T-helper 2 cell treated with Interferon-gamma antibody and Interleukin-4, amounts not matched to agents 100 ng/mL and 5 ng/mL, for 36 hours (primary cell): ENCODE data around the gene CLDN2. TPM values are rescaled to one million over a fixed set of nuclear protein-coding genes. Genes with fewer than 3 reads are reported as not detected.

ENCODE experiments used
- intact Hi-C: fragments of 100-400 bp; cut with micrococcal nuclease; formaldehyde crosslinking; loops from one replicate; pipeline ENCODE4 v1.15.1; 2023
- total RNA-seq: library from RNA; stranded (reverse); gene quantifications from 2 replicates; pipeline ENCODE4 v1.2.3, GENCODE V29; 2022

Gene CLDN2
- total RNA-seq, 1 donor from 2014 or later: not detected

GRCh38 chrX:106917830-106918500 lies 2.2 kb upstream of the CLDN2 start:
- intact Hi-C loops: no loop called here

- intact Hi-C loops: no loop called here
These were observed 1.4 kb downstream of the CLDN2 start for GRCh38 chrX:106921637-106922036.

GRCh38 chrX:106927023-106927422 lies 6.8 kb downstream of the CLDN2 start:
- intact Hi-C loops: no loop called here

GRCh38 chrX:106927700-106928099 lies 7.5 kb downstream of the CLDN2 start:
- intact Hi-C loops: no loop called here

GRCh38 chrX:106928227-106928626 lies 8.0 kb downstream of the CLDN2 start:
- intact Hi-C loops: no loop called here

- intact Hi-C loops: no loop called here
These were observed 11.8 kb downstream of the CLDN2 start for GRCh38 chrX:106931831-106932491.

- intact Hi-C loops: no loop called here
These were observed 12.3 kb downstream of the CLDN2 start for GRCh38 chrX:106932492-106932923.

- intact Hi-C loops: no loop called here
These were observed 12.8 kb downstream of the CLDN2 start for GRCh38 chrX:106932960-106933537.

GRCh38 chrX:106933538-106933961 lies 13.3 kb downstream of the CLDN2 start:
- intact Hi-C loops: no loop called here

- intact Hi-C loops: no loop called here
These were observed 15.0 kb downstream of the CLDN2 start for GRCh38 chrX:106935175-106935574.

- intact Hi-C loops: no loop called here
These were observed 16.0 kb downstream of the CLDN2 start for GRCh38 chrX:106936246-106936645.

- intact Hi-C loops: no loop called here
These were observed 19.4 kb downstream of the CLDN2 start for GRCh38 chrX:106939566-106939965.

GRCh38 chrX:106940068-106940467 lies 19.9 kb downstream of the CLDN2 start:
- intact Hi-C loops: loop anchor here (10.0 kb wide), 1 partner anchor 45 kb away; no protein-coding TSS in a partner anchor

- intact Hi-C loops: loop anchor here (10.0 kb wide), 1 partner anchor 52 kb away; no protein-coding TSS in a partner anchor
These were observed 26.3 kb downstream of the CLDN2 start for GRCh38 chrX:106946464-106946863.

- intact Hi-C loops: loop anchor here (10.0 kb wide), 1 partner anchor 54 kb away; no protein-coding TSS in a partner anchor
These were observed 28.4 kb downstream of the CLDN2 start for GRCh38 chrX:106948641-106949040.

- intact Hi-C loops: loop anchor here (10.0 kb wide), 1 partner anchor 55 kb away; no protein-coding TSS in a partner anchor
These were observed 29.2 kb downstream of the CLDN2 start for GRCh38 chrX:106949366-106949765.

GRCh38 chrX:106950381-106950780 lies 30.2 kb downstream of the CLDN2 start:
- intact Hi-C loops: no loop called here

GRCh38 chrX:106951230-106951629 lies 31.0 kb downstream of the CLDN2 start:
- intact Hi-C loops: no loop called here

- intact Hi-C loops: no loop called here
These were observed 31.9 kb downstream of the CLDN2 start for GRCh38 chrX:106952089-106952488.

- intact Hi-C loops: no loop called here
These were observed 32.3 kb downstream of the CLDN2 start for GRCh38 chrX:106952538-106952937.

- intact Hi-C loops: no loop called here
These were observed 32.8 kb downstream of the CLDN2 start for GRCh38 chrX:106952988-106953387.

- intact Hi-C loops: no loop called here
These were observed 33.8 kb downstream of the CLDN2 start for GRCh38 chrX:106954041-106954440.
